Skin epidermis (tissue), 12 donors: ENCODE results near the gene KCNC3.

Experiments used
- H3K27ac ChIP-seq, 21 experiments: fragments of 200-600 bp; sonication (generic) in 11 of 21; one replicate each; pipeline ENCODE4 v1.5.0; 2020; ENCODE audit warnings: mild to moderate bottlenecking in 3 of 21, inconsistent platforms in 2 of 21, moderate library complexity in 2 of 21
- H3K4me3 ChIP-seq, 7 experiments: fragments of 200-600 bp; sonication (generic) in 2 of 7; one replicate each; pipeline ENCODE4 v1.5.0; 2020; ENCODE audit warnings: inconsistent platforms in 2 of 7, mild to moderate bottlenecking in 2 of 7, moderate library complexity in 1 of 7

KCNC3 gene

DNA sequence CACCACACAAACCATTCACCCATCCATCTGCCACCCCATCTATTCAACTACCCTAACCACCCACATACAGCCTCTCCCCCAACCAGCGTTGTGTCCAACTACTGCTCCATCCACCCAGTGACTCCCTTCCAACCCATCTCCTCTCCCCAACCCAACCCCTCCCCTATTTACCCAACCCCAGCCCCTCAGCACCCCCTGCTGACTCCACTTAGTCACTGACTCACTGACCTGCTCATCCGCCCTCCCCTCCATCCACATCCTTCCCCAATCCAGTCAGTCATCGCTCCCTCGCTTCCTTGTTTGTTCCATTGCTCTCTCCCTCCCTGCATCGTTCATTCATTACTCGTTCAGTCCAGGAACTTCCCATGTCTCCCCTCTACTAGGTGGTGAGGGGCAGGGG, 39.2 kb downstream of the KCNC3 start:
- H3K27ac ChIP-seq: no peak overlapping the region
- no peak overlapping the region for H3K4me3 ChIP-seq

DNA sequence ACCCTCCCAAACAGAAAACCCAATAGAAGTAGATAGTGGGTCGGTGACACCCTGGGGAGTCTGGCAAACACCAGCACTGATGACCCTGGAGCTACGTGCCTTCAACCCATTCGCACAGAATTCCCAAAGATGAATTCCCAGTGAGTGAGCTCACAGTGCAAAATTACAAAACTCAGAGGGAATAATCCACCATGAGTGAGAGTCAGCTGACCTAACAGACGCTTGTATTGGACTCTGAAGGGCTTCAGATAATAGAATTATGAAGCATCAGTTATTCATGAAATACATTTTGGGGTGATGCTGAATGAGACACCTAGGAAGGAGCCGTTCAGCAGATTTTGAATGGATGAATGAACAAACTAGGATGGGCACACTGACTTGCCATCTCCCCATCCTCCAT, 40.2 kb downstream of the KCNC3 start:
- Histone ChIP-seq H3K27ac (no peak overlapping the region), H3K4me3 (no peak overlapping the region)

DNA sequence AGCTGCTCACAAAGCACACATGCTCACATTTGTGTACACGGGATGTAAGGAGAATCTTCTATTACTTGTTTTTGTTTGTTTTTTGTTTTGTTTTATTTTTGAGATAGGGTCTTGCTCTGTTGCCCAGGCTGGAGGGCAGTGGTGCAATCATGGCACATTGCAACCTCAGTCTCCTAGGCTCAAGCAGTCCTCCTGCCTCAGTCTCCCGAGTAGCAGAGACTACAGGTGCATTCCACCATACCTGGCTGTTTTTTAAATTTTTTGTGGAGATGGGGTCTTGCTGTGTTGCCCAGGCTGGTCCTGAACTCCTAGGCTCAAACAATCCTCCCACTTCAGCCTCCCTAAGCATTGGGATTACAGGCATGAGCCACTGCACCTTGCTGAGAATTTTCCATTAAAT, 41.8 kb downstream of the KCNC3 start:
- H3K4me3 ChIP-seq: no peak overlapping the region
- no peak overlapping the region for H3K27ac ChIP-seq

DNA sequence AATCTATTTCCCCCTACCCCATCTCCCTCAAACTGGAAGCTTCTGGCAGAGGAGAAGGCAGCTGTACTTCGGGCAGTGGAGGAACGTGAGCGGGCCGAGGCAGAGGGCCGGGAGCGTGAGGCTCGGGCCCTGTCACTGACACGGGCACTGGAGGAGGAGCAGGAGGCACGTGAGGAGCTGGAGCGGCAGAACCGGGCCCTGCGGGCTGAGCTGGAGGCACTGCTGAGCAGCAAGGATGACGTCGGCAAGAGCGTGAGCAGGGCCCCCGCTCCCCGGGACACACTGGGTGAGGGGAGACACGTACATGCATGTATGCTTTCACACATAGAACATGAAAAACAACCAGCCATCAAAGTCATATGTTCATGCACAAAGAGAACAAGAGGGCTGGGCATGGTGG, 42.7 kb downstream of the KCNC3 start:
- no peak overlapping the region for H3K27ac ChIP-seq
- no peak overlapping the region for H3K4me3 ChIP-seq

DNA sequence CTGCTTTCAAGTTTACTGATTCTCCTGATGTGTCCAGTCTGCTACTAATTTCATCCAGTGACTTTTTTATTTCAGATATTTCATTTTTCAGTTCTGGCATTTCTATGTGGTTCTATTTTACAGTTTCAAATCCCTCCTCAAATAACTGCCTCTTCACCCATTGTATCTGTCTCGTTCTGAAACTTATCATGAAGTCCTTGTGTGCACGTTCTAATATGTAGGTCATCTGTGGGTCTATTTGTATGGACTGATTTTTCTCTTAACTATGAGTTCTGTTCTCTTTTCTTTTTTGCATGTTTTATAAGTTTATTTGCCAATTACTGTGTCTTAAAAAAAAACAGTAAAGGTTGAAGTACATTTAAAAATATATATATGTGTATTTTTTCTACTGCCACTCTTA, 43.3 kb downstream of the KCNC3 start:
- Histone ChIP-seq H3K4me3 (no peak overlapping the region), H3K27ac (no peak overlapping the region)

DNA sequence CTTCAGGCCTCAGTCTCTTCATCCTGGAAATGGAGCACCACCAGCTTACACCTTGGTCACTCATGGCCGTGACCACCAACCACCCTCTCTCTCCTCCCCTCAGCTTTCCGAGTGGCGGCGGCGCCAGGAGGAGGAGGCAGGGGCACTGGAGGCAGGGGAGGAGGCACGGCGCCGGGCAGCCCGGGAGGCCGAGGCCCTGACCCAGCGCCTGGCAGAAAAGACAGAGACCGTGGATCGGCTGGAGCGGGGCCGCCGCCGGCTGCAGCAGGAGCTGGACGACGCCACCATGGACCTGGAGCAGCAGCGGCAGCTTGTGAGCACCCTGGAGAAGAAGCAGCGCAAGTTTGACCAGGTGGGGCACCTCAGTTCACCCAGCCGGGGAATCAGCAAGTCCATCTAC, 47.7 kb downstream of the KCNC3 start:
- no peak overlapping the region for H3K27ac ChIP-seq
- H3K4me3 ChIP-seq: no peak overlapping the region

DNA sequence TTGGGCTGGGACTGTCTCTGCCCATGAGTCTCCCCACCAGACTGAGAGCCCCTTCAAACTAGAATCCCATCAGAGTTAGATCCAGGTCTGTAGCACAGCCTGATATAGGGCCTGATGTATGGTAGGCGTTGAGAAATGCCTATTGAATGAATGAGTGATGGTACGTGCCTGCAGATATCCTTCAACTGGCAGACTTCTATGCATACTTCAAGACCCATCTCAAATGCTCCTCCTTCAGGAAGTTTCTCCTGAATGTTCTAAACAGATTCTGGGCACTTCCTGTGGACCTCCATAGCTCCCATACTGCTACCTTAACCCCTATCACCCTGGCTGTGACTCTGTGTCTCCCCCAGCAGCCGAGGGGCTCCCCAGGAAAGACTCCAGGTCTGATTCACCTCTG, 48.2 kb downstream of the KCNC3 start:
- Histone ChIP-seq H3K4me3 (no peak overlapping the region), H3K27ac (no peak overlapping the region)

DNA sequence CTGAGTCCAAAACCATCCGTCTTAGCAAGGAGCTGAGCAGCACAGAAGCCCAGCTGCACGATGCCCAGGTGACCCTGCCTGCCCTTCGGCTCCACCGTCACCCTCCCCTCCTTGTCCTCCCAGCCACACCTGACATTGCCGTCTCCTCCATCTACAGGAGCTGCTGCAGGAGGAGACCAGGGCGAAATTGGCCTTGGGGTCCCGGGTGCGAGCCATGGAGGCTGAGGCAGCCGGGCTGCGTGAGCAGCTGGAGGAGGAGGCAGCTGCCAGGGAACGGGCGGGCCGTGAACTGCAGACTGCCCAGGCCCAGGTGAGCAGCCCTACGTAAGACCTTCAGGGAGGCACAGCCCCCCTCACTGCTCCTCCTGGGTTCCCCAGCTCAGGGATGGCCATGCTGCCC, 49.1 kb downstream of the KCNC3 start:
- Histone ChIP-seq H3K4me3 (no peak overlapping the region), H3K27ac (no peak overlapping the region)

DNA sequence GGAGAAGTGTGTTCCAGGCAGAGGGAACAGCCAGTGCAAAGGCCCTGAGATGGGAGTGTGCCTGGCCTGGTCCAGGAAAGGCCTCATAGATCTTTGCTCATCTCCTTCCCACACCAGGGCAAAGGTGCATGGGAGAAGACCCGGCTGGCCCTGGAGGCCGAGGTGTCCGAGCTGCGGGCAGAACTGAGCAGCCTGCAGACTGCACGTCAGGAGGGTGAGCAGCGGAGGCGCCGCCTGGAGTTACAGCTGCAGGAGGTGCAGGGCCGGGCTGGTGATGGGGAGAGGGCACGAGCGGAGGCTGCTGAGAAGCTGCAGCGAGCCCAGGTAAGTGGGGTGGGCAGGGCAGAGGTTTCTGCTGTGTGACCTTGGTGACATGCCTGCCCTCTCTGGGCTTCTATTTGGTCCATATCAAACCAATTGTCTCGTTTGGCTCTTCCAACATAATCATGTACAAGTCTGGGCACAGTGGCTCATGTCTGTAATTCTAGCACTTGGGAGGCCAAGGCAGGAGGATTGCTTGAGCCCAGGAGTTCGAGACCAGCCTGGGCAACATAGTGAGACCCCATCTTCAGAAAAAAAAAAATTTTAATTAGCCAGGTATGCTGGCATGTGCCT, 51.1 kb downstream of the KCNC3 start:
- no peak overlapping the region for H3K4me3 ChIP-seq
- no peak overlapping the region for H3K27ac ChIP-seq

DNA sequence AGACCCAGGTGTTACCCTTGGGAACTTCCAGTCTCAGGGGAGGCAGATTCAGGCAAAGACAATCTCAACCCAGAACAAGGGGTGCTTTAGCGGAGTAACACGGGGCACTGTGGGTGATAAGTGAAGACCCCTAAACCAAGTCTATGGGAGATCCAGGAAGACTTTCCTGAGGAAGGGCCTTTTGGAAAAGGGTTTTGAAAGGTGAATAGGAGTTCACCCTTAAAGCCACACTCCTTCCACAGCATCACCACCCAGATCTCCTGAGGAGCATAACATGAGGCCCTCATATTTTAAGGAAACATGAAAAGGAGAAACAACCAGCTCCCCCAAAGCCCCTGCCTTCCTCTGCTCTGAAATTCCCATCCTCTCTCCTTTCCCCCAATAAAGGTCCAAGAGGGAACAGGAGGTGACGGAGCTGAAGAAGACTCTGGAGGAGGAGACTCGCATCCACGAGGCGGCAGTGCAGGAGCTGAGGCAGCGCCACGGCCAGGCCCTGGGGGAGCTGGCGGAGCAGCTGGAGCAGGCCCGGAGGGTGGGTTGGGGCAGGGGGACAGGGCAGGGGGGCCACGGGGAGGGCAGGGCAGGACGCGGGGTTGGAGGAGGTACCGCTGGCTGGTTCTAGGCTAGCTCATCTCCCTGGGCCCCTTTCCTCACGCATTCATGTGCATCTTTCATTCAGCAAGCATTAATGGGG, 52.7 kb downstream of the KCNC3 start:
- no peak overlapping the region for H3K27ac ChIP-seq
- no peak overlapping the region for H3K4me3 ChIP-seq

DNA sequence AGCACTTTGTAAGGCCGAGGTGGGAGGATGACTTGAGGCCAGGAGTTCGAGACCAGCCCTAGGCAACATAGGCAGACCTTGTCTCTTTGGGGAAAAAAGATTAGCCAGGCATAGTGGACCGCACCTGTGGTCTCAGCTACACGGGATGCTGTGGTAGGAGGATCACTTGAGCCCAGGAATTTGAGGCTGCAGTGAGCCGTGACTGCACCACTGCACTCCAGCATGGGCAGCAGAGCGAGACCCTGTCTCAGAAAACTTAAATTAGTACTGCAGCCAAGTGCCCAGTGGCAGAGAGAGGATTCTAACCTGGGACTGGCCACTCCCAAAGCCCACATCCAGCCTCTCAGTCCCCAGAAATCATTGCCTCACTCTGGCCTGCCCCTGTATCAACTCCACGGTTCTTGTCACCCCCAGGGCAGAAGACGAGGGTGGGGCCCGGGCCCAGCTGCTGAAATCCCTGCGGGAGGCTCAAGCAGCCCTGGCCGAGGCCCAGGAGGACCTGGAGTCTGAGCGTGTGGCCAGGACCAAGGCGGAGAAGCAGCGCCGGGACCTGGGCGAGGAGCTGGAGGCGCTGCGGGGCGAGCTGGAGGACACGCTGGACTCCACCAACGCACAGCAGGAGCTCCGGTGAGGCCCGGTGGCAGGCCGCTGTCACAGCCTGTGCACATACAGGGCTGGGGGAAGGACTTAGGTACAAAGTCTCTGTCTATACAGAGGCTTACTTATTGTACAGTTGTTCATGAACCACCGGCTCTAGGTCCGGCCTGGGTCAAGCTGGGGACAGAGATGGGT, 53.4 kb downstream of the KCNC3 start:
- Histone ChIP-seq H3K27ac (no peak overlapping the region), H3K4me3 (no peak overlapping the region)

DNA sequence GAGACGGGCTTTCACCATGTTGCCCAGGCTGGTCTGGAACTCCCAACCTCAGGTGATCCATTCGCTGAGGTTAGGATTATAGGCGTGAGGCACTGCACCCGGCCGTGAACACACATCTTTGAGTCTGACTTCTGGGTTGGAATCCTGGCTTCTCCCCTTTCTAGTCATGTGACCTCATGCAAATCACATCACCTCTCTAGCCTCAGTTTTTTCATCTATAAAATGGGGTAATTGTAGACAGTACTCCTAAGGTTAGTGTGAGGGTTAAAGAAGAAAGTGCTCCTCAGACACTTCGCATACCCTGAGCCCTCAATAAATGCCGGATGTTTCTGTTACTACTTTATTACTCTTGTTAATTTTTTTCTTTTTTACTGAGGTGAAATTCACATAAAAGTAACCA, 55.4 kb downstream of the KCNC3 start:
- Histone ChIP-seq H3K27ac (no peak overlapping the region), H3K4me3 (no peak overlapping the region)

DNA sequence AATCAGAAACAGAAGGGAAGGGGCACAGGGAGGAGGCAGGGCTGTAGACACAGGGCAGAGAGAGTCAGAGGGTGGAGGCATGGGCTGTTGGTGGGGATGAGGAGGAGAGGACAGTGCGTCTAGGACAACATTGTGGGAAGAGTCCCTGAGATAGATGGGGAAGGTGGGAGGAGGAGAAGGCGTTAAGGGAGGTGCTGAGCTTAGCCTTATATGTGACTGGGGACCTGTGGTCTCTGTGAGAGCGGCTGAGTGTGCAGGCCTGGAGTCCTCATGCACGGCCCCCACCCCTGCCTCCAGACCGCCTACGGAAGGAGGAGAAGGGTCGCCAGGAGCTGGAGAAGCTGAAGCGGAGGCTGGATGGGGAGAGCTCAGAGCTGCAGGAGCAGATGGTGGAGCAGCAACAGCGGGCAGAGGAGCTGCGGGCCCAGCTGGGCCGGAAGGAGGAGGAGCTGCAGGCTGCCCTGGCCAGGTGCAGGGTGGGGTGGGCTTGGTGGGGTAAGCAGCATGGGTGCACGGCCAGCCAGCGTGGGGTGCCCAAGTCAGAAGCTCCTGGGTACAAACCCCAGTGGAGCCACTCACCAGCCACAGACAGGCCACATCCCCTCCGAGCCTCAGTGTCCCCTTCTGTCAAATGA, 56.8 kb downstream of the KCNC3 start:
- H3K27ac ChIP-seq: no peak overlapping the region
- H3K4me3 ChIP-seq: no peak overlapping the region

DNA sequence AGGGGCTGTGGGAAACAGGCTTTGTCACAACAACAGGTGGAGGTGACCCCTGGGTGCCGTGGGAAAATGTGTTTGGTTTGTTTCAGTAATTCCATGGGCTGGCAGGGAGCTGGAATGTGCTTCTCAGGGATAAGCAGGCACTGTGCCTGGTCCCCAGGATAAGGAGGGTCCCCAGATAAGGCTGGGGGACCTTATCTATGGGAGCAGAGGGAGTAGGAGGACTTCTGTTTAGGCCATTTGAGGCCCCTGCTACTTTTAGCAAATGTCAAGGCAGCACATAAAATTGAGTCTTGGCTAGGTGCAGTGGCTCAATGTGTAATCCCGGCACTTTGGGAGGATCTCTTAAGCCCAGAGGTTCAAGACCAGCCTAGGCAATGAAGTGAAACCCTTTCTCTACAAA, 59.5 kb downstream of the KCNC3 start:
- H3K27ac ChIP-seq: no peak overlapping the region

DNA sequence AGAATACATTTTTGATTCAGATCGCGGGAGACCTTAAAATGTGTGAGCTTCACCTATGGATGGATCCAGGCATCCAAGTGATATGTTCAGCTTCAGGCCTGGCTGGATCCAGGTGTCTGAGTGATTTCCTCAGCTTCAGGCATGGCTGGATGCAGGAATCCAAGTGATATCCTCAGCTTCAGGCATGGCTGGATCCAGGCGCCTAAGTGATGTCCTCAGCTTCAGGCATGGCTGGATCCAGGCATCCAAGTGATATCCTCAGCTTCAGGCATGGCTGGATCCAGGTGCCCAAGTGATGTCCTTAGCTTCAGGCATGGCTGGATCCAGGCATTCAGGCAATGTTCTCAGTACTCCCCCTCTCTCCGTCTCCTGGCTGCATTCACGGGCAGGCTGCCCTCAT, 60.7 kb downstream of the KCNC3 start:
- H3K27ac ChIP-seq: no peak overlapping the region
- no peak overlapping the region for H3K4me3 ChIP-seq

More for the DNA sequence above, 59.5 kb downstream of the KCNC3 start:
- no peak overlapping the region for H3K4me3 ChIP-seq

DNA sequence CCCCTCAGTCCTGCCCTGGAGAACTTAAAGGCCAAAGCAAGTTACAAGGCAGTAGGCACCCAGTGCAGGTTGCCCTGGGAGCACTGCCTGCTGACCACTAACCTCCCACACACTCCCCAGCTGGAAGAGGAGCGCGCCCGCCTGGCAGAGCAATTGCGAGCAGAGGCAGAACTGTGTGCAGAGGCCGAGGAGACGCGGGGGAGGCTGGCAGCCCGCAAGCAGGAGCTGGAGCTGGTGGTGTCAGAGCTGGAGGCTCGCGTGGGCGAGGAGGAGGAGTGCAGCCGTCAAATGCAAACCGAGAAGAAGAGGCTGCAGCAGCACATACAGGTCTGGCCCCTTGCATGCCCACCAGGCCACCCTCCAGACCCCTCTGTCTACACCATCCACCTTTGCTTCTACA, 61.1 kb downstream of the KCNC3 start:
- no peak overlapping the region for H3K27ac ChIP-seq
- no peak overlapping the region for H3K4me3 ChIP-seq

DNA sequence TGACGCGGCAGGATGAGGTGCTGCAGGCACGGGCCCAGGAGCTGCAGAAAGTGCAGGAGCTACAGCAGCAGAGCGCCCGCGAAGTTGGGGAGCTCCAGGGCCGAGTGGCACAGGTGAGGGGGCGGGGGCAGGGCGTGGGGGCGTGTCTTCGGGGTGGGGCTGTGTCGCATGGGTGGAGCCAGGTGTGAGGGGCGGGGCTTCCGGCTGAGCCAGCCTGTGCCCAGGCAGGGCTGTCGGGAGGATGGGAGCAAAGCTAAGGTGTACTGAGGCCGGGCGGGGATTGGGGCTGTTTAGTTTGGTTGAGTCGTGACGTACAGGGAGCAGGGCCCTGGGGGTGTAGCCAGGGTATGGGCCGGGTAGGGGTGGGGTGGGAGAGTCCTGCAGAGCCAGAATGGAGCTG, 62.3 kb downstream of the KCNC3 start:
- no peak overlapping the region for H3K4me3 ChIP-seq
- H3K27ac ChIP-seq: no peak overlapping the region

DNA sequence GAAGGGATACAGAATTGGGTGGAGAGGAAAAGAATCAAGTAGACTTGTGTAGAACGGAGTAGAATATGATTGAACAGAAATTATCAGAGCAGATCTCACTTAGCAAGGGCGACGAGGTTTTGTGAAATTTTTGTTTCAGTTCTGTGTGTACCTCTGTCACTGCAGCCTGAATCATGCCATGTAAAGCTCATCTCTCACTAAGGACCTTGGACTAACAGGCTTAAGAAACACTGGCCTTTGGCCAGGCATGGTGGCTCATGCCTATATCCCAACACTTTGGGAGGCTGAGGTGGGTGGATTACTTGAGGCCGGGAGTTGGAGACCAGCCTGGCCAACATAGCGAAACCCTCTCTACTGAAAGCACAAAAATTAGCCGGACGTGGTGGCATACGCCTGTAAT, 63.1 kb downstream of the KCNC3 start:
- Histone ChIP-seq H3K4me3 (no peak overlapping the region), H3K27ac (no peak overlapping the region)

DNA sequence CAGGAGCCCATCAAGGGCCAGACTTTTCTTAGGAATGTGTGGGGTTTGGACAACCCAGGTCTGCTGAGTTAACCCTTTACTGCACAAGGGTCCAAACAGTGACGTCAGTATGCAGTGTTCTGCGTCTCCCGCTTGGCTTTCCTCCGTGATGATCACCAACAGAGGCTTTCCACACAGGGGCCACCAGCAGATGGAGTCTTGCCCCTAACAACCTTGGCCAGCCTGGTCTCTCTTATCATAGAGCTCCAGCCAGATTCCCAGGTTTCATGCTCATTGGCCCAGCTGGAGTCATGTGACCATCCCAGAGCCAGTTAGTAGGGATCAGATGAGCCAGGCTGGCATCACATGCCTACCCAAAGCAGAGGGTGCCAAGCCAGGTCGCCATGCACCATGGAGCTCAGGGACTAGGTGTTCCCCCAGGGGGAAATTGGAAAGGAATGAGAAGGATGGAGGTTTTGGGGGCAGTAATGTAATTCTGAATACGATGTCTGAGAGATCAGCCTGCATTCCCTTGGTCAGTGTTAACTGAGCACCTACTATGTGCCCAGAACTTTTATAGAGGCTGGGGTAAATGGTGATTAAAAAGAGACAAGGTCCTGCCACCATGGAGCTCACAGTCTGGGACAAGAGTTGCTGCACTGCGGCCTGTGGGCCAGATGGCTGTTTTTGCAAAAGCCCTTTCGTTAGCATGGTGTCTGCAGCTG, 64.5 kb downstream of the KCNC3 start:
- Histone ChIP-seq H3K4me3 (no peak overlapping the region), H3K27ac (no peak overlapping the region)

DNA sequence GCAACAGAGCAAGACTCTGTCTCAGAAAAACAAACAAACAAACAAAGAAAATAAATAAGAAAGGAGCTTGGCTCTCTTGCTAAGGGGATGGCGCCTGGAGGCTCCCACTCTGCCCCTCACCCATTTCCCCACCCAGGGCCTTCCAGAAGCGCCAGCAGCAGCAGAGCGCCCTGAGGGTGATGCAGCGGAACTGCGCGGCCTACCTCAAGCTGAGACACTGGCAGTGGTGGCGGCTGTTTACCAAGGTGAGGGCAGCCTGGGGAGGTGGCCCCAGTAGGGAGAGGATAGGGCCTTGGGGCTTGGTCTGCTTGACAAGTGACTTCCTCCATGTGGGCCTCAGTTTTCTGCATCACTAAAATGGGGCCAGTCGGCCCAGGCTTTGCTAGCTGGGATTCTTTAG, 66.0 kb downstream of the KCNC3 start:
- H3K27ac ChIP-seq: no peak overlapping the region

More for the DNA sequence above, 66.0 kb downstream of the KCNC3 start:
- H3K4me3 ChIP-seq: no peak overlapping the region
